Activated naive CD4-positive, alpha-beta T cell treated with anti-CD3 and anti-CD28 coated beads for 36 hours (primary cell): Measurements from ENCODE around the gene SIGLEC8. TPM values are rescaled to one million over a fixed set of nuclear protein-coding genes. Genes with fewer than 3 reads are reported as not detected.
A peak's percentile ranks its signal among the peaks of the same experiment; 100 is the strongest.
"Not testable (repeated sequence)": the region's sequence is repeated elsewhere in the genome, so short reads cannot be mapped to it uniquely, and the experiment has no call there.

ENCODE experiments used
- CTCF ChIA-PET: fragments of 350-600 bp; sonication (Branson Sonifier 250); formaldehyde crosslinking; loops from one replicate; lab custom pipeline; 2021; ENCODE audit warnings: antibody characterized with exemption; lab: Charles Lee
- DNase-seq: peaks from one replicate; pipeline ENCODE4 v3.0.0-alpha.2; 2020
- H3K27ac Mint-ChIP-seq: one replicate; pipeline ENCODE4 v1.8.0; 2021; ENCODE audit warnings: mild to moderate bottlenecking, mixed read lengths
- H3K27me3 Mint-ChIP-seq: one replicate; pipeline ENCODE4 v1.8.0; 2021; ENCODE audit warnings: low read depth, mixed read lengths
- H3K36me3 Mint-ChIP-seq: one replicate; pipeline ENCODE4 v1.8.0; 2021; ENCODE audit warnings: low read depth, mixed read lengths
- H3K4me1 Mint-ChIP-seq: one replicate; pipeline ENCODE4 v1.8.0; 2021; ENCODE audit warnings: low read depth, mixed read lengths
- H3K4me3 Mint-ChIP-seq: one replicate; pipeline ENCODE4 v1.8.0; 2021; ENCODE audit warnings: mild to moderate bottlenecking, moderate library complexity, mixed read lengths
- H3K9me3 Mint-ChIP-seq: one replicate; pipeline ENCODE4 v1.8.0; 2021; ENCODE audit warnings: mixed read lengths
- intact Hi-C: fragments of 100-400 bp; cut with micrococcal nuclease; formaldehyde crosslinking; loops from one replicate; pipeline ENCODE4 v1.15.1; 2023
- total RNA-seq, 2 experiments: library from RNA; stranded (reverse); gene quantifications; one replicate each; pipeline ENCODE4 v1.2.3, GENCODE V29; 2021

Gene SIGLEC8
- total RNA-seq, 2 experiments from 2014 or later = not detected

DNA sequence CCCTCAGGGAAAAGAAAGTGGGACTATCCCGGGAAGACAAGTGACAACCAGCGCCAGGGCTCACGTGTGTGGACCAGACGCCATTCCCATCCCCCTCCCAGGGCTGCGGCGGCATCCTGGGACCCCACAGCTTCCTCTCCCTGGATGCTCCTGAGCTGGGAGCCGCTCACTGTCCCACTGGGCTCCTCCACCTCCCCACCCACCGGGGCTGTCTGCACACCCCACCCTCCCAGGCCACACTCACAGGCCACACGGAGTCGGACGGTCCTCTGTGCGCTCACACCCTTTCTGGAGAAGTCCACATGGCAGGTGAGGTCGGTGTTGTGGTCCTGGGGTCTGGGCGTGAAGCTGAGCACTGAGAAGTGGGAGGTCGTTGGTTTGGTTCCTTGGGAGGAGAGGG, 41.8 kb downstream of the SIGLEC8 start:
- H3K27me3 Mint-ChIP-seq = peaks cover 23% of the 10 kb centered on the region
- H3K36me3 Mint-ChIP-seq, H3K9me3 Mint-ChIP-seq: not testable (repeated sequence)

DNA sequence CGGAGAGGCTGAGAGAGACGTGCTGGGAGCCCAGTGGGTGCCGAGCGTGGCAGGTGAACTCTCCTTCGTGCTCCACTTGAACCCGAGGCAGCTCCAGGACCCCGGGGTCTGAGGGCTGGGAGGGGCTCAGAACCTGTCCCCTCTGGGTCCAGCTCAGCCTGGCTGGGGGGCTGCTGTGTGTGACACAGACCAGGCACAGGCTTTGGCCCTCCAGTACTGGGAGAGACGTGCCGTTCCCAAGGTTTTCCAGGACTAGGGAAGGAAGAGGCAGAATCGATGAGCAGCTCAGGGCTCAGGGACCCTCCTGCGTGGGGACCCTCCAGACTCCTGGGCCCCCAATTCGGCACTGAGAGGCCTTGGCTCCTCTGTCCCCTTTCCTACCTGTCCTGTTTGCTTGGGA, 43.1 kb downstream of the SIGLEC8 start:
- Mint-ChIP-seq H3K27ac (no peak overlapping the region), H3K4me1 (peaks cover 8% of the 10 kb centered on the region), H3K9me3 (no peaks in the 10 kb centered on the region), H3K27me3 (peaks cover 23% of the 10 kb centered on the region), H3K36me3 (no peaks in the 10 kb centered on the region), H3K4me3 (no peak overlapping the region)
- intact Hi-C loops = no loop called here
- no peak for DNase-seq
- CTCF ChIA-PET = no interaction called here

More for the DNA sequence above, 41.8 kb downstream of the SIGLEC8 start:
- DNase-seq, intact Hi-C loops, H3K4me1 Mint-ChIP-seq, H3K4me3 Mint-ChIP-seq, H3K27ac Mint-ChIP-seq: not testable (repeated sequence)
- CTCF ChIA-PET = interaction anchor here (0.6 kb wide), 1 partner anchor 34 kb away, joined by 3 read pairs; no protein-coding TSS in a partner anchor

DNA sequence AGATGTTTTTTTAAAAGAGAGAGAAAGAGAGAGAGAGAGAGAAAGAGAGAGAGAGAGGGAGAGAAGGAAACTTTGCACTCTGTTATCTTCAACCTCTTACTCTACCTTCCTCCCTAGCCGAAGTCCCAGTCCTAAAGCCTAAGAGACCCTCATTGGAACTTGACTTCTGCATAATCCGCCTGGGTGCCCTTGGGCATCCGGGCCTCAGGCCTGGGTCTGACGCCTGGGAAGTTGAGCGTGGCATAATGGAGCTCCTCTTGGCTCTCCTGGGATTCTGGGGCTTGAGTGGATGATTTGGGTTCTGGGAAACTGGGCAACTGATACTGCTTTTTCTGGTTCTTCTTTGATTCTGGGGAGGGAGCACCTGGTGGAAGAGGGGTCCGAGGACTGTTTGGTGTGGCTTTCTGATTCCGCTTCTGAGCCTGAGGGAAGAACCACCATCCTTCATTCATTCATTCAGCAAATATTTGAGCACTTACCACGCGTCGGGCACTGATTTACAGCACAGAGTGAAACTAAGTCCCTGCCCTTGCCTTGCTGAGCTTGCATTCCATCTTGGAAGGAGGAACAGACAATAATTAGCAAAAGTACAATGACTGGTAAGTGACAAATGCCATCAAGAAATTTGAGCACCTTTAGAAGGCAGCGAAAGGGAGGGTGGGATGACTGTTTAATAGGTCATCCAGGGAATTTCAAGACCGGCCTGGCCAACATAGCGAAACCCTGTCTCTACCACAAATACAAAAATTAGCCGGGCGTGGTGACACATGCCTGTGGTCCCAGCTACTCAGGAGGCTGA, 47.1 kb downstream of the SIGLEC8 start:
- DNase-seq = no peak
- intact Hi-C loops = loop anchor here (5.0 kb wide), 1 partner anchor 174 kb away; no protein-coding TSS in a partner anchor
- Mint-ChIP-seq H3K27ac (no peak overlapping the region), H3K4me3 (no peak overlapping the region), H3K4me1 (no peaks in the 10 kb centered on the region), H3K36me3 (no peaks in the 10 kb centered on the region), H3K27me3 (peaks cover 12% of the 10 kb centered on the region), H3K9me3 (no peaks in the 10 kb centered on the region)
- CTCF ChIA-PET = no interaction called here

DNA sequence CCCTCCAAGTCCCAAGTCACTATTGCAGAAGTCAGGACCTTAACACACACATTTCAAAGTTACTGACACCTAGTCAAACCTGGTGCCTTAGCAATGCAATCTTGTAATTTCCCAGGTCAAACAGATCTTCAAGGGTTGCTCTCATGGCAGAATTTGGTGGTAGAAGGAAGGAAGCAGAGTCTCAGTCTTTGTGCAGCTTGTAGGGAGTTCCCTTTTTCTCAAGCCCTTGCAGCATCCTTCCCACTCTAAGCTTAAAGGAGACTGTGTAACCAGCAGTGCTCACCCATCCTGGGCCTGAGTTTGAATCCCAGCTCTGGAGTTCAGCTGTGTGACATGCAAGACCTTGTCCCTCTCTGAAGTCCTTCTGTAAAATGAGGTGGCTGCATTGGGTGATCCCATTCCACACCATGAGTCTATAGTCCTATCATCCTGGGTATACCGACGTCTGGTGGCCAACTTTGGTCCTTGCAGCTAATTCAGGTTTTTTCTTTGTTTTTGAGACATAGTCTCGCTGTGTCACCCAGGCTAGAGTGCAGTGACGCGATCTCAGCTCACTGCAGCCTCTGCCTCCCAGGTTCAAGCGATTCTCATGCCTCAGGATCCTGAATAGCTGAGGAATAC, 50.6 kb downstream of the SIGLEC8 start:
- peak; percentile 56 for DNase-seq
- CTCF ChIA-PET = interaction anchor here (0.7 to 2.1 kb wide), 11 partner anchors 9 to 249 kb away, joined by 3 to 12 read pairs (median 3); partner anchors contain the start of gene NKG7
- Mint-ChIP-seq H3K36me3 (peaks cover 13% of the 10 kb centered on the region), H3K9me3 (peaks cover 6% of the 10 kb centered on the region), H3K4me1 (no peaks in the 10 kb centered on the region), H3K27me3 (peaks cover 15% of the 10 kb centered on the region), H3K4me3 (no peak overlapping the region), H3K27ac (no peak overlapping the region)
- intact Hi-C loops = loop anchor here (1.0 kb wide), 1 partner anchor 68 kb away; no protein-coding TSS in a partner anchor

DNA sequence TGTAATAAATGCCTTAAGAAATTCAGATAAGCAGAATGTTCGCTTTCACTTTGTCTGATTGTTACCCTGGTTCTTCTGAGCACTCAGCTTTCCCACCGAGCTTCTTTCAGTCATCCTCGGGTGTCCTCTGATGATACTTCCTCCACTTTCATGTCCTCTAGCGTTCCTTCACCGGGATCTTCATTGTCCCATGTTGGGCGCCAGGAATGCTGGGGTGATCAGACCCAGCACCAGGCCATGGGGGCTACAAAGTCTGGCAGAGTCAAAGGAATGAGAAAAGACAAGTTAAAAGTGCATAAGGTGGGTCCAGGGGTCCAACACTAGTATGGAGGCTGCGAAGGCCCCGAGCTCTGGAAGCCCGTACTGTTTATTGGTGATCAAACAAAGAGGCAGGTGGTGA, 56.1 kb downstream of the SIGLEC8 start:
- intact Hi-C loops = no loop called here
- CTCF ChIA-PET = no interaction called here
- Mint-ChIP-seq H3K27ac (no peak overlapping the region), H3K4me3 (no peak overlapping the region), H3K36me3 (peaks cover 23% of the 10 kb centered on the region), H3K4me1 (peaks cover 4% of the 10 kb centered on the region), H3K27me3 (peaks cover 3% of the 10 kb centered on the region), H3K9me3 (peaks cover 17% of the 10 kb centered on the region)
- DNase-seq = no peak

Other genes starting within 250 kb of the SIGLEC8 start
- gene CD33, start 233.4 kb downstream of the SIGLEC8 start, total RNA-seq = 1 to 10 TPM in 1 of 2 experiments, under 1 TPM in 1; 0.69 to 1.1 TPM
- not detected for gene SIGLECL1, start 207.4 kb downstream of the SIGLEC8 start, total RNA-seq
- not detected for gene IGLON5, start 146.8 kb downstream of the SIGLEC8 start, total RNA-seq
- gene VSIG10L, start 116.3 kb downstream of the SIGLEC8 start, total RNA-seq = 1 to 10 TPM; 1.4 to 1.5 TPM
- gene ETFB, start 92.1 kb downstream of the SIGLEC8 start, total RNA-seq = 100 to 1,000 TPM; 118 to 128 TPM
- gene CLDND2, start 89.5 kb downstream of the SIGLEC8 start, total RNA-seq = under 1 TPM; 0.72 TPM
- gene NKG7, start 85.8 kb downstream of the SIGLEC8 start, total RNA-seq = 10 to 100 TPM; 16.3 to 17.5 TPM
- gene LIM2, start 70.5 kb downstream of the SIGLEC8 start, total RNA-seq = not detected
- gene C19orf84, start 67.9 kb downstream of the SIGLEC8 start, total RNA-seq = not detected
- not detected for gene SIGLEC10, start 40.8 kb downstream of the SIGLEC8 start, total RNA-seq
- gene CEACAM18, start 20.1 kb upstream of the SIGLEC8 start, total RNA-seq = not detected
- not detected for gene SIGLEC12, start 43.3 kb upstream of the SIGLEC8 start, total RNA-seq
- not detected for gene SIGLEC6, start 73.2 kb upstream of the SIGLEC8 start, total RNA-seq
- gene ZNF175, start 112.8 kb upstream of the SIGLEC8 start, total RNA-seq = 1 to 10 TPM; 6.5 to 7.9 TPM
- gene SIGLEC5, start 171.9 kb upstream of the SIGLEC8 start, total RNA-seq = under 1 TPM in 1 of 2 experiments, not detected in 1; 0.12 TPM
- gene SIGLEC14, start 188.4 kb upstream of the SIGLEC8 start, total RNA-seq = not detected
- 1 to 10 TPM; 5.8 to 6.6 TPM for gene SPACA6, start 234.9 kb upstream of the SIGLEC8 start, total RNA-seq